ENCODE data around the gene RNF186.
"Not testable (repeated sequence)": the region's sequence is repeated elsewhere in the genome, so short reads cannot be mapped to it uniquely, and the experiment has no call there.

Gene RNF186

DNA sequence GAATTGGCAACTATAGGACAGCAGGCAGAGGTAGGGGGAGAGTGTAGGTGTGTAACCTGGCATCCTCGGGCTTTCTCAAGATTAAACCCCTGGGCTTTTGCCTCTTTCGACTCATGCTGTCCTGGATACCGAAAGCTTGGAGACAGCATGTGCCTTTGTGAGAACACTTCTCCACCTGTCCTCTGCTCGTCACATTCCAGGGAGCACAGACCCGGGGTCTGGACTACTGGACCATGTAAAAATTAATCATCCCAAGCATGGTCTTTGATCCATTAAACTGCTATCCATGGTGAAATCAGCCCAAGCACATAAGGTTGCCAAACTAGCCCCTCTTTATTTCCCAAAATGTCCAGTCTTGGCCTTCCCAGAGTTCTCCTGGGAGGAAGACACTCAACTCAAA, 9.0 kb upstream of the RNF186 start:
- DNase-seq = no peak

DNA sequence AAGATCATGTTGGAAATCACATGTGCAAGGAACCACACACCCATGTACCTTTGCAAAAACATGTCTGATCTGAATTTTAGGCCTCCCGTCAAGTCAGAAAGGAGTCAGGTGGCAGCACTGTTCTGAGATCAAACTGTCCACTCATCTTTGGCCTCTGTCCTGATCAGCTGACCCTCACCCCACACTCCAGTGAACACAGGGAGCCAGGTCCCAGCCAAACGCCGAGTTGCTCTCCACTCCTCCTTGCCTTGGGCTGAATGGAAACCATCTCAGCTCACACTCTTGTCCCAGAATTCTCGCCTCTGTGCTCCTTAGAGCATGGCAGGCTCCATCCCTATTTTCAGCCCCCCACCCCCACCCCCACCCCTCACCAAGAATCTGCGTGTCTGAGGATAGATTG, 4.6 kb upstream of the RNF186 start:
- DNase-seq = no peak

DNA sequence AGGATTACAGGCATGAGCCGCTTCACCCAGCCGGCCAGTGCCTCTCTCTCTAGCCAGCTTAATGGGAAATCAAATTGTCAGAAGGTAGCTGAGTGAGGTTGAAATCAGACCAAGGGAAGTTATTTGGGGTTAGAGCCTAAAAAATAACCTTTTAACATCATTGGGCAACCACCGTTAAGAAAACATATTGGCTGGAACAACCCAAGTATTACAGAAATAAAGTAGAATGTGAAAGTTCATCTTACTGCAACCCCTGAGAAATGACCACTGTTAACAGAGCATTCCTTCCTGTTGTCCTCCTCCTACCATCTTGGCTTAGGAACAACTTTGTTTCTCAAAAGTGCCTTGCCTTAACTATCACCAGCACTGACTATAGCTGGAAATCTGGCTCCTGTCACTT, 3.2 kb upstream of the RNF186 start:
- no peak for DNase-seq

DNA sequence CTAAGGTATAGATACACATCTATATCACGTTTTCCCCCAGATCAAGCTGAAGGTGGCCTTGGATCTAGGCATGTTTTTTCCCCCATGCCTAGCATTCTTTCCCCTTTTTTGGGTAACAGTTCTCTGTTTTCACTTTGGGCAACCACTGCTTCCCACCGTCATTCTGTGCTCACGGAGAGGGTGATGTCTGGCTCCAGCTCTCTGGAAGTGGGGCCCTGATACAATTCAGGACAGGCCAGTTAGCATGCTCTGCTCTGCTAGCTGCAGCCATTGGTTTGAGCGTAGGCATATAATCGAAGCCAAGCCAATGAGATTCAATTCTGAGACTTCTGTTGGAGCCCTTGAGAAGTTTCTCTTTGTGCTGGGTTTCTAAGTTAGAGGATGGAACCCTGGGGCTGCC, 2.1 kb upstream of the RNF186 start:
- DNase-seq = no peak

DNA sequence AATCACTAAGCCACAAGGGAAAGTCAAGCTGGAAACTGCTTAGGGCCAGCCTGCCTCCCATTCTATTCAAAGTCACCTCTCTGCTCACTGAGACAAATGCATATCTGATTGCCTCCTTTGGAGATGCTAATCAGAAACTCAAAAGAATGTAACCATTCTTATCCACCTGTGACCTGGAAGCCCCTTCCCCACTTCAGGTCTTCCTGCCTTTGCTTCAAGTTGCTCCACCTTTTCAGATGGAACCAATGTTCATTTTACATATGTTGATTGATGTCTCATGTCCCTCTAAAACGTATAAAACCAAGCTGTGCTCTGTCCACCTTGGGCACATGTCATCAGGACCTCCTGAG, 1.6 kb upstream of the RNF186 start:
- DNase-seq = not testable (repeated sequence)

DNA sequence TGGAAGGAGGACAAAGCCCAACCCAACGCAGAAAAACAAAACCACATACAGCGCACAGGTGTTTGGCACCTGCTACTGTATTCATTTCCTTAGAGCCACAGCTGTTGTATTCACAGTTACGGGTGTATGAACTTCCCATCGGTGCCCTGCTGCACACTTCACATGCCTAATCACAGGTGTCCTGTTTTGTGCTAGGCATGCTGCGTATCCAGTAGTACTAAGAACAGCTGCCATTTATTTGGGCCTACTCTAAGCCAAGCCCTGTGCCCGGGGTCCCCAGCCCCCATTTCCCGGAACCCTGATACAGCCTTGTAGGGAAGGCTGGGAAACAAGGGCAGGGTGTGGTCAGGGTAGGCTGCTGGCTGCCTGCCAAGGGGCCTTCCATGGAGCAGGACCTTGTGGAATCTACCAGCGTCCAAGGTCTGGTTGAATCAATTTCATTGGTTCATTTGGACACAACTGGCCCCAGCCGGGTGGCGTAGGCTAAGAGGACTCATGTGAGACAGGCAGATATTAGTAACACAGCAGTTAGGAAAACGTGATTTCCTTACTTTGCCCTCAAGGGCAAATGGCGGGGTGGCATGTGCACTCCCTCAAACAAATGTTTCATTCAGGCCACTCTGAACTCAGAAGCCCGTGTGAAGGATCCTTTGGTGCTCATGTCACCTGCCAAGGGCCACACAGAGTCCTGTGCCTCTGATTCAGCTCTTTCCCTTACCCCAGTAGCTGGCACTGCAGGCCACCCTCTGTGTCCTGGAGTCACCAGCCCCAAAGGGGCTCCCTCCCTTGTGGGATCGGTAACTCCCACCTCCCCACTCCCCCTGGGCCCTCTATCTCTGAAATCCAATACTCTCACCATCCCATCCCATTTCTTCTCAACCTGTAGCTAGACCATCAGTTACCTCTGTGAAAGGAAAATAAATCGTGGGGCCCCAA, 986 bp upstream of the RNF186 start:
- DNase-seq = no peak

DNA sequence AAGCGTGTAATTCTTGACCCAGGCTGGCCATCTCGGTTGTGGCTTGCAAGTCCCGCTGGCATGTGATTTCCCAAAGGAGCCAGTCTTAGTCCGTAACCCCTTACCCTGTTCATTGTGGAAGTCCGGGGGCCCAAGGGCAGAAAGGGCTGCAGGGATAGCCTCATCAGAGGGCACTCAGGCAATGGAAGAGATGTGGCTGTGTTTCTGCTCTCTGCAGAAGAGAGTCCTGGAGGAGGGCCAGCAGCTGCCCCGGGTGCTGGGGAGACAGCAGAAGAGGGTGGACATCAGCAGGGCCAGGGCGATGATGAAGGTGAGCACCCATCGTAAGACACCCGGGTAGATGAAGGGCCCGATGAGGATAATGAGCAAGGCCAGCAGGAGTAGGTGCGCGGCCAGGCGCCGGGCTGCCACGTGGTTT, 830 bp downstream of the RNF186 start:
- DNase-seq = no peak

DNA sequence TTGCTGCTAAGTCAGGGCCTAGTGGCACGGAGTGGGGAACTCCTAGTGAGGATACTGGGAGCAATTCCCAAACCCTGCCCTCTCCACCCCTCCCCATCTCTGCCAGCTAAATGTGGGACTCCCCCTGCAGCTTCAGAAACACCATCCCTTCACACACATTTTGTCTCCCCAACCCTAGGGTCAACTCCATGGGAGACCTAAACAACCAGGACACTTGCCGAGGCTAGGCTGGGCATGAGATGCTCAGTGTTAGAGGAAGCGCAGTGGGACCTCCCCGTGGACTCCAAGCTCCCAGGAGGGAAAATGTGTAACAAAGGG, 1.5 kb downstream of the RNF186 start:
- no peak for DNase-seq

DNA sequence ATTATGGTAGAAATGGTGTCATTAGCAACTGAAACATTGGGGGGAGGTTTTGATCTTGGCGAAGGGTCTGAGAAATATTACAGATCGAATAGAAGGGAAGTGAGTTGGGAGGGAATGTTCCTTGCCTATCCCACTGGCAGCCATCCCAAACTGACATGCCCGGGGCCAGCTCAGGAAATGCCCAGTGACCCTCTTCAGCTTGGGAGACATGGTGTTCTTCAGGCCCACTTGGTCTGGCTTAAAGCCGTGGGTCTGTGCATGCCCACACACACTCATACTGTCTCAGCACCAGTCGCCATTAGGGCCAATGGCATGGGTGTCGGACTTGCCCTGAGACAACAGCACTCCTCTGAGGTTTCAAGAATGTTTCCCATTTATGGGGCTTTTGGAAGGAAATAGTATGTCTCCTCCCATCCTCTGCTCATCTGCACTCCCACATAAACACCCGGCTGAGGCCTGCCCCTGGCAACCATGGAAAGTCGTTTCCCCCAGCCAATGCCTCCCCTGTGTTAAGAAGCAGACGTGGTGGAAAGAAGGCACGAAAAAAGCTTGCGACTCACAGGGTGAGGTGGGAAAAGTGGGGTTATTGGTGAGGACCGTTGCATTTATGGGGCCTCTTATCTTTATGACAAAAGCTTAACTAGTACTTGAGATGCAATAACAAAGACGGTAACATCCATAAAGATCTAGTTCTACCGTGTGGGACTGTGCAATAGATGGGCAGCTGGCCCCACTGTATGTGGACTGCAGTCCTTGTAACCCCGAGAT, 2.0 kb downstream of the RNF186 start:
- DNase-seq = no peak

DNA sequence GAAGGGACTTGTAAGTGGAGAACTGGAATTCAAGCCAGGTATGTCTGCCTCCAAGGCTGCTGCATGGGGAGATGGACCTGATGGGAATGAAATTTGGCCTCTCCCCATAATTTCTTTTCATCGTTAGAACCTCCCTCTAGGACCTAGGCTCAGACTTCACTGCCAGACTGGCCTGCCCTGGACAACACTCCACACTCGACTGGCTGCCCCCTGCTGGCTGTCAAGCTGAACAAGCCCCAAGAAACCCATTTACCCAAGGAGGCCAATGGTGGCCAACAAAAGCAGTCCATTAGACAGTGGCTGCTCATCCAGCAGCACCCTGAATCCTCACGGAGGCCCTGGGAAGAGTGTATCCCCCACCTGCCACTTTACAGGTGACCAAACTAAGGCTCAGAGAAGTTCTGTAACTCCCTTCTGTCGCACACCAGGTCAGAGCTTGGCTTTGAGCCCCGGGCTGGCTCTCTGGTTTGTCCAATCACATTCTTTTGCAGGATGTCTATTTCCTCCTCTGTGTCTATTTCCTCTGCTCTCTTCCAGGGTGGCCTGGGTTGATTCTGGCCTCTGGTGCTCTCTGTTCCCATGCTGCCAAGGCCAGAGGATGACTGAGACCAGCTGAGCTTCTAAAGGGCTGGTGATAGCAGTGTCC, 3.8 kb downstream of the RNF186 start:
- DNase-seq = no peak

DNA sequence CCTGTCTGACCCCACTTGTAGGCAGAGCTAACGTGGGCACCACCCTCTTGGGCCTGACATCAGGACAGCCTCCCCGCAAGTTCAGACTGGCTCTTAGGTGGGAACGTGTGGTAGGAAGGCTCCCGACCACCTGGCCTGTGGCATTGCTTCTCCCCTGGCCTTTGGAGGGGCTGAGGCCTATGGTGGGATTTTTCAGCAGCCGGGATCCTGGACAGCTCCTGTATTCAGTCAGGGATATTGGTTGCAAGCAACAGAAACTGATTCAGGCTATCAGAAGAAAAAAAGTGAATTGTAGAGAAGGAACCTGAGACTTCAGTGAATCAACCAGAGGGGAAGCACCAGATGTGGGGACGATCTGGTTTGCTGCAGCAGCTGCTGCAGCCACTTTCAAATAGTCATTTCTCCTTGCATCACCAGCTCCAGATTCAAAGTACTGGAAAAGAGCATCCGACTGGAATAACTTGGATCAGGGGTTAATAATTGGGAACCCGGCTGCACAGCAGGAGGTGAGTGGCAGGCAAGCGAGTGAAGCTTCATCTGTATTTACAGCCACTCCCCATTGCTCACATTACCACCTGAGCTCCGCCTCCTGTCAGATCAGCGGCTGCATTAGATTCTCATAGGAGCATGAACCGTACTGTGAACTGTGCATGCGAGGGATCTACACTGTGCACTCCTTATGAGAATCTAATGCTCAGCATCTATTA, 5.9 kb downstream of the RNF186 start:
- DNase-seq = no peak

DNA sequence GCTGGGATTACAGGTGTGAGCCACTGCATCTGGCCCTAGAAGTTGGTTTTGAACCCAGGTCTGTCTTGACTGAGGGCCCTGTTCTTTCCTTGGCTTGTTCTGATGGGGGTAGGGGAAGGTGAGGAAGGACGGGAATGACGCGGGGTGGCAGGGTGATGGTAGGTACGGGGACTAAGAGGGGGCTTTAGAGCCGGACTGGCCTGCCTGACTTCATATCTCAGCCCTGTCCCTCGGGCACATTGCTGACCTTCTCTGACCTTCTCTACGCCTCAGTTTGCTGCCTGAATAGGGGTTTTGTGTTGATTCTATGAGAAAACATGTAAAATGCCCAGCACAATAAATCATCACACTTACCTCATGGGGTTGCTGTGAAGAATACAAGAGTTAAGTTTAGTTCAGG, 6.7 kb downstream of the RNF186 start:
- no peak for DNase-seq

DNA sequence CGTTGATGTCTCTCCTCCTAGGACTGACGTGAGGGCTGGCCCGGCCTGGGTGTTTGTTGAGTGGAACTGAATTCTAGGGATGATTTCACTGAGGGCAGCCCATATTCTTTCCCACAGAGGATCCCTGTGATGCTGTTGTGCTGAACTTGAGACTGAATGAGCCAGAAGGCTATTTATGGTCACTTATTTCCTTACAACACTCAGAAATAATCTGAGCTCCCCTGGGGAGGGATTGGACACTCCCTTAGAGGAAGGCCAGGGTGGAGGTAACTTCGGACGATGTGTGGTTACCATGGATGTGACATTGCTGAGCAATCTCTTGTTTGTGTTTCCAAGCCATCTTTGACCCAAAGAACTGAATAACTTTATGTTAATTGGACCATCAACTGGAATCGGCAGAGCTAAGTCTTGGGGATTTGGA, 10.2 kb downstream of the RNF186 start:
- no peak for DNase-seq

DNA sequence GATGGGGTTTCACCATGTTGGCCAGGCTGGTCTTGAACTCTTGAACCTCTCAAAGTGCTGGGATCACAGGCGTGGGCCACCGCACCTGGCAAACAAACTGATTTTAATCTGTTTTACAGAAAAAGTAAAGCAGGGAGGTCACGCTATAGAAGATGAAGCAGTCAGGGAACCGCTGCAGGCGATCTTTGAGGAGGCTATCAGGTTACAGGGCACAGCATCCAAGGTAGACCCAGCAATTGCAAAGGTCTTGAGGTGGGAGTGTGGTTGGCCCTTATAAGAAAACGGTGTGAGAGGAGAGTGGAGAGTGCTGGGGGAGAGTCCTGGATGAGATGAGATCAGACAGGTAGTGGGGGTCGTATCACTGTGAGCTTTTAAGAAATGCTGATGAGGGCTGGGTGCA, 12.8 kb downstream of the RNF186 start:
- DNase-seq = no peak

DNA sequence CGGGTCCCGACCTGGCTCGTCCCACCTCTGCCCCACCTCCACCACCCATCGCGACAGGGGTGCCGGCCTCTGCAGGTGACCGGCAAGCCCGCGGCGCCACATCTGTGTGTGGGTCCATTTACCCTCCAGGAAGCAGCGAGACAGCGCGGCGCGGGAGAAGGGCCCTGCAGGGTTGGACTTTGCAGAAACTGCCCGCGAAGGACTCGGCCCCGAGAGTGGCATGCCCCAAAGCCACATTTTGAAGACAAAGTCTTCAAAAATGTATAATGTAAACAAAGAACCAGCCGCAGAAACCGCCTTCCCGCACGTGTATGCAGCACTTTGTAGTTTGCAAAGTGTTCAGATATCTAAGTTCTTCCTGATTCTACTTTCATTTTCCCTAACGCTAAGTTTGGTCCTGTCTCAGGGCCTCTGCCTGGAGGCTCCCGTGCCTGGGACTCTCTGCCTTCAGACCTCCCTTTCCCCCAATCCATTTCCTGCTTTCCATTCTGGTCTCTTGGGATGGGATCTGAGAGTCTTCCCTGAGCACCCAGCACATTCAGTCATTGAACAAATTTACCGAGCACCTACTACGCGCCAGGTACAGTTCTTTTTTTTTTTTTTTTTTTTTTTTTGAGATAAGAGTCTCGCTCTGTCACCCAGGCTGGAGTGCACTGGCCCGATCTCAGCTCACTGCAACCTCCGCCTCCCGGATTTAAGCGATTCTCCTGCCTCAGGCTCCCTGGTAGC, 14.8 kb downstream of the RNF186 start:
- peak; percentile 52 for DNase-seq

DNA sequence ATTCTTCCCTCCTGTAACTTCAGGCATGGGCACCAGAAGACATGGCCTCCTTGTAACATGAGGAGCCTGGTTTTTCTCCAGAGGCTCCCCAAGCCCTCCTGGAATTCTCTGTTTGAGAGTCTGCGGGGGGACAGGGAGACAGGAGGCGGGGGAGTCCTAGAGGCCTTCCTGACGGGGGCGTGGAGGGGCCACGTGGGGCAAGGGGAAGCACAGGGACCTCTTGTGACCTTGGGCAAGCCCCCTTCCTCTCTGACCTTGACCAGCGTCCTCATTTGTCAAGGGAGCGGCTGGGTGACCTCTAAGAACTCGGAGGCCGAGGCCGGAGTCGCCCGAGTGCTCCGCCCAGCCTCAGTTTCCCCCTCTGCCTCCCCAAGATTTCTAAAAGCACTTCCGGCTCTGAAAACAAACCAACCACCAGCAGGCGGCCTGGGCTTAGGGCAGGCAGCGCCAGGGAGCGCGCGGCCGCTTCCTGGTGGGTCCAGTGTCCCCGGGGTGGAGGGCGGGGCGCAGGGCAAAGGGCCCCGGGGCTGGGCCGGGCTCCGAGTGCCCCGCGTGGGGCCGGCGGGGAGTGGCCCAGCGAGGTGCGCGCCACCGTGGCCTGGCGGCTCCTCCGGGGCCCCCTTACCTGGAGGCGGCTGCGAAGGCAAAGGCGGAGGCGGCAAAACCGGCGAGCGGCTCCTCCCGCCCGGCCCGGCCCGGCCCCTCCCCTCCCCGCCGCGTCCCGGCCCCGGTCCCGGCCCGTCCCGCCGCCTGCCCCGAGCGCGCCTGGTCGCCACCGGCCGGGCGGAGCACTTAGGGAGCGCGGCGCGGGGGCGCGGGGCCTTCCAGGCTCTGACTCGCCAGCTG, 15.6 kb downstream of the RNF186 start, which contains the start of gene TMCO4:
Gene TMCO4, minus strand, starts transcription at position 687 of the 846 bp plus-strand sequence. CDS start 19,158 bp downstream, outside the sequence.
- DNase-seq = no peak

DNA sequence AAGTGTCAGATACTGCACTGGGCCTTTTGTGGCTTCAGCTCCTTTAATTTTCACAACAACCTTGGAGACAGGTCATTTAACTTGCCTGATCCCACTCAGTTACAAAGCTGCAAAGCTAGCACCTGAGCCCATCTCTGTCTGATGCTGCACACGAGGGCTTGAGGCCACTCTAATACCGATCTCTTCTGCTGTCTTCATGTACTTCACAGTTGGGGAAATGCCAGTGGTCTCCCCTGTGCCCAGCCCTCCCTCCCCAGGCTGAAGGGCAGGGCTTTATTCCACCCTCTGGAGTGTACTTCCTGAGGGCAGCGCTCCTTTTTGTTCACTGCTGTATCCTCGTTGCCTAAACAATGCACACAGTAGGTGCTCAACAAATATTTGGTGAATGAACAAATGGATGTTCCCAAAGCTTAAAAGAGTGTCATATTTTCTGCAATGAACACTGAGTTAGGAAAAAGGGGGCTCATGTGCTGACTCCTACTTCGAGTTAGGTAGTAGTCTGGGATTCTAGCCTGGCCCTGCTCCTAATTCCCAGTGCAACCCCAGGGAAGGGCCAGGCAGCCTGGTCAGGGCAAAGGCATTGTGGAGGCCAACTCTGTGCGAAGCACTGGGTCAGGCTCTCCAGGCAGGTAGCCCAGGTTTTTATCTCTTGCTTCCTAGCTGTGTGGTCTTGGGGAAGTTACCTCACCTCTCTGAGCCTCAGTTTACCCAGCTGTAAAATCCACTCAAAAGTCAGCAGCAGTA, 16.4 kb downstream of the RNF186 start:
- no peak for DNase-seq

DNA sequence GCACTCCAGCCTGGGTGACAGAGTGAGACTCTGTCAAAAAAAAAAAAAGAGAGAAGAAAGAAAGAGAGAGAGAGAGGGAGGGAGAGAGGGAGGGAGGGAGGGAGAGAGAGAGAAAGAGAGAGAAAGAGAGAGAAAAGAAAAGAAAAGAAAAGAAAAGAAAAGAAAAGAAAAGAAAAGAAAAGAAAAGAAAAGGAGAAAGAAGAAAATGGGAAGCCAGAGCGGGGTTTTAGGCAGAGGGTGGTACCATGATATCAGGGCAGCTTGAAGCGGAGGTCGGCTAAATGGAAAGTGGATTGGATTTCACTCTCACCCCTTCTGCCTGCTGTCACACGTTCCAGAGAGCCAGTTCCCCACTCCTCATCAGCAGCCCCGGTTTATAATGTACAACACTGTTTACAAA, 17.3 kb downstream of the RNF186 start:
- DNase-seq = no peak

DNA sequence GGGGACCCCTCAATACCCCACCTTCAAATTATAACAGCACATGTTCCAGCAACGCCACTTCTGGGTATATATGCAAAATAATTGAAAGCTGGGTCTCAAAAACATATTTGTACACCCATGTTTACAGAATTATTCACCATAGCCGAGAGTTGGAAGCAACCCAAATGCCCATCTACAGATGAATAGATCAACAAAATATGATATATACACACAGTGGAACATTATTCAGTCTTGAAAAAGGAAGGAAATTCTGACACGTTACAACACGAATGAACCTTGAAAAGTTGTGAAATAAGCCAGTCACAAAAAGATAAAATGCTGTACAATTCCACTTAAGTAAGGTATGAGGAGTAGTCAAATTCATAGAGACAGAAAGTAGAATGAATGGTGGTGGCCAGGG, 20.5 kb downstream of the RNF186 start:
- no peak for DNase-seq

DNA sequence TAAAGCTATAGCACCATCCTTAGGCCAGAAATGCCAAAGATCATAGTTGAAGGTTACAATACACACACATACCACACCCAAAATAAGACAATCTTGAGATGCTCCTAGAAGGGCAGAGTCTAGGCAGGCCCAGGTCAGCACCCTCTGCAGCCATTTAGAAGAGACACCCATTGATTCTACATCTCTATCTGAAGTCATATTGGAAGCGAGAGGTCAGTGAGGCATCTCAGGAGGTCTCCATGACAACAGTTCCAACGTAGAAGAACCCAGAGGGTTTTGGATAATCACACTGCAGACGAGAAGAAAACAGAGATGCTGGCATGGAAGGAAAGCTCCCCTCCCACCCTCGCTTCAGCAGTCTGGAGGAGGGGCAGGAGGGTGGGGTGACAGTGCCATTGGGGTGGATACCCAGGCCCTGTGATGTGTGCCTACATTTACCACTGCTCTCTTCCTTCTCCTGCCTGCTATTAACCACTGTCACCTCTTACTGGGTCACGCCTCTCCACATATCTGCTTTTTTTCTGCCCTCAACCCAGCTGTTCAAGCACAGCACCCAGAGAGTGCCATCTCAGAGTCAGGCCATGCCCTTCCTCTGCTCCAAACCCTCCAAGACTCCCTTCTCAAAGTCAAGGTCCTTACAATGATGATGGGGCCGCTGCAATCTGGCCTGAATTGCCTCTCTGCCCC, 21.6 kb downstream of the RNF186 start:
- no peak for DNase-seq

Measured in T1000 (cell line).